Kidney epithelial cell (primary cell): Measurements from ENCODE around the gene USP47. TPM values are rescaled to one million over a fixed set of nuclear protein-coding genes. Genes with fewer than 3 reads are reported as not detected.

ENCODE experiments used
- DNase-seq: peaks from one replicate; pipeline ENCODE4 v3.0.0-alpha.2; 2010; ENCODE audit warnings: low read depth
- H3K27me3 ChIP-seq: 2 replicates; pipeline ENCODE4 v1.6.0; 2011; ENCODE audit warnings: low read length; ENCODE audit not compliant: control insufficient read depth, insufficient read depth
- H3K36me3 ChIP-seq: 2 replicates; pipeline ENCODE4 v1.5.1; 2011; ENCODE audit warnings: low read length; ENCODE audit not compliant: control insufficient read depth, insufficient read depth
- H3K4me3 ChIP-seq: 2 replicates; pipeline ENCODE4 v1.5.1; 2011; ENCODE audit warnings: low read depth, mild to moderate bottlenecking, control low read depth, low read length
- total RNA-seq: library from RNA; depleted of rRNA; stranded (reverse); fragments of >200 nt; gene quantifications from 2 replicates; pipeline ENCODE4 v1.2.3, GENCODE V29; 2015
- TF ChIP-seq, protein P1 (sequence below): IDR thresholded peaks from 2 replicates; pipeline ENCODE4 v1.5.1; 2011; ENCODE audit warnings: mild to moderate bottlenecking, moderate library complexity, low read length, control low read depth, inconsistent platforms; ENCODE audit not compliant: insufficient read depth, poor library complexity, severe bottlenecking

Gene USP47
- total RNA-seq, 1 donor from 2014 or later: 46.3 TPM

DNA sequence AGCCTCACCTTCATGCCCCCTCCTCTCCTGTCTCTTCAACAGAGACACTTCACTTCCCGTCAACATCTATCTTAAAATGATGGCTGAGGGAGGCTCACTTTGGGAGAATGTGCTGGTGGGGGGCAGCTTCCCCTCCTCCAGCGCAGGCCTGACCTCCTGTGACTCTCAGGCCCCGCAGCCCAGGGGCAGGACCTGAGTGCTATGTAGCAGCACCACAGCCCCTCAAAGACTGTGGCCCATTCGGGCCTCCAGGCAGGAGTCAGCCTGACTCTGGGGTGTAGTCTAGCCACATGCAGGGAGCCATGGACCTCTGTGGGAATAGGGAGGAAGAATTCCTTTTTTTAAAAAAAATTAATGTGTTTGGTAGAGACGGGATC lies 123.0 kb downstream of the USP47 start:
- TF ChIP-seq, protein P1, sequence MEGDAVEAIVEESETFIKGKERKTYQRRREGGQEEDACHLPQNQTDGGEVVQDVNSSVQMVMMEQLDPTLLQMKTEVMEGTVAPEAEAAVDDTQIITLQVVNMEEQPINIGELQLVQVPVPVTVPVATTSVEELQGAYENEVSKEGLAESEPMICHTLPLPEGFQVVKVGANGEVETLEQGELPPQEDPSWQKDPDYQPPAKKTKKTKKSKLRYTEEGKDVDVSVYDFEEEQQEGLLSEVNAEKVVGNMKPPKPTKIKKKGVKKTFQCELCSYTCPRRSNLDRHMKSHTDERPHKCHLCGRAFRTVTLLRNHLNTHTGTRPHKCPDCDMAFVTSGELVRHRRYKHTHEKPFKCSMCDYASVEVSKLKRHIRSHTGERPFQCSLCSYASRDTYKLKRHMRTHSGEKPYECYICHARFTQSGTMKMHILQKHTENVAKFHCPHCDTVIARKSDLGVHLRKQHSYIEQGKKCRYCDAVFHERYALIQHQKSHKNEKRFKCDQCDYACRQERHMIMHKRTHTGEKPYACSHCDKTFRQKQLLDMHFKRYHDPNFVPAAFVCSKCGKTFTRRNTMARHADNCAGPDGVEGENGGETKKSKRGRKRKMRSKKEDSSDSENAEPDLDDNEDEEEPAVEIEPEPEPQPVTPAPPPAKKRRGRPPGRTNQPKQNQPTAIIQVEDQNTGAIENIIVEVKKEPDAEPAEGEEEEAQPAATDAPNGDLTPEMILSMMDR: no peak
- DNase-seq: no peak
- H3K27me3 ChIP-seq: no peaks in the 10 kb centered on the region
- no peaks in the 10 kb centered on the region for H3K36me3 ChIP-seq
- no peak overlapping the region for H3K4me3 ChIP-seq

DNA sequence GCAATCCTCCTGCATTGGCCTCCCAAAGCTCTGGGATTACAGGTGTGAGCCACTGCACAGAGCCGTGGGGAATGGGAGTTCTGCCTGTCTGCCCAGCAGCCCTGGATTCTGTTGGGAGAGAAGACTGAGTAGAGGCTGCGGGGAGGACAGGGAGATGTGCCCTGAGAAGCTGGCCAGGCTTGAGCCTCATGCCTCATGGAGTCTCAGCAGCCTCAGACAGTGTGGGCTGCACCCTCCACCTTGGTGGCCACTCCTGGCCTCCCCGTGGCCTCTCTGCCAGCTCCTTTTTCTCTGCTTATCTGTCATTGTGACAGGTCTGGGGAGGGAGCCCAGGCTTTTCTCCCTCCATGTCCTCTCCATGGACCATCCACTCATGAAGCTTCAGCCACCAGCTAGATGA lies 123.4 kb downstream of the USP47 start:
- H3K4me3 ChIP-seq: no peak overlapping the region
- no peaks in the 10 kb centered on the region for H3K36me3 ChIP-seq
- H3K27me3 ChIP-seq: no peaks in the 10 kb centered on the region
- TF ChIP-seq, protein P1: no peak
- DNase-seq: no peak

DNA sequence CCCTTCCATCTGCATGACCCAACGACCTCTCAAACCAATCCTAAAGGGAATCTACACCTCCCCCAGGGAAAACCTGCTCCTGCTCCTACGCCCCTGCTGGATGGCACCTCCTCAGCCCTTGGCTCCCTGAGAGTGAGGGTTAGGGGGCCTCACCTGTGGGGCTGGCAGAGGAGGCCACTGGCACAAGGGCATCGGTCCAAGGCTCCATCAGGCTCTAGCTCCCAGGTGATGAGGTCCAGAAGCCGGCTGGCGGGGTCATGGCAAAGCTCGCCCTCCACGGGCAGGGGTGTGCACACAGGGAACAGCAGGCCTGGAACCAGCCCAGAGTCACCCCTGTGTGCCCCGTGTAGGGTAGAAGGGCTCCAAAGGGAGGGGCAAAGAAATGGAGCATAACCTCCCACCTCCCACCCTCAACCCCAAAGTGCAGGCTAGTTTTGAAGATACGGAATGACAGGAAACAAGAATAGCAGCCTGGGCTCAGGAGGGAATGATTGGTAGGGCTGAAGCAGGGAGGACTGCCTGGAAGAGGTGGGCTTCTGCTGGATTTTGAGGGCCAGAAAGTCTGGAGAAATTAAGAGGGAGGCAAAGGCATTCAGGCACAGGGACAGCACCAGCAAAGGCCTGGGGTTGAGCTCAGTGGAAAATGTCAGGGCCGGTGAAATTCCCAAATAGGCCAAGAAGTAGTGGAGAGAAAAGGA lies 124.0 kb downstream of the USP47 start:
- Histone ChIP-seq H3K27me3 (no peaks in the 10 kb centered on the region), H3K4me3 (no peak overlapping the region), H3K36me3 (no peaks in the 10 kb centered on the region)
- TF ChIP-seq, protein P1: no peak
- no peak for DNase-seq

GRCh38 chr11:11966354-11966741 lies 124.6 kb downstream of the USP47 start:
- Histone ChIP-seq H3K27me3 (no peaks in the 10 kb centered on the region), H3K36me3 (no peaks in the 10 kb centered on the region), H3K4me3 (no peak overlapping the region)
- DNase-seq: no peak
- TF ChIP-seq, protein P1: no peak

DNA sequence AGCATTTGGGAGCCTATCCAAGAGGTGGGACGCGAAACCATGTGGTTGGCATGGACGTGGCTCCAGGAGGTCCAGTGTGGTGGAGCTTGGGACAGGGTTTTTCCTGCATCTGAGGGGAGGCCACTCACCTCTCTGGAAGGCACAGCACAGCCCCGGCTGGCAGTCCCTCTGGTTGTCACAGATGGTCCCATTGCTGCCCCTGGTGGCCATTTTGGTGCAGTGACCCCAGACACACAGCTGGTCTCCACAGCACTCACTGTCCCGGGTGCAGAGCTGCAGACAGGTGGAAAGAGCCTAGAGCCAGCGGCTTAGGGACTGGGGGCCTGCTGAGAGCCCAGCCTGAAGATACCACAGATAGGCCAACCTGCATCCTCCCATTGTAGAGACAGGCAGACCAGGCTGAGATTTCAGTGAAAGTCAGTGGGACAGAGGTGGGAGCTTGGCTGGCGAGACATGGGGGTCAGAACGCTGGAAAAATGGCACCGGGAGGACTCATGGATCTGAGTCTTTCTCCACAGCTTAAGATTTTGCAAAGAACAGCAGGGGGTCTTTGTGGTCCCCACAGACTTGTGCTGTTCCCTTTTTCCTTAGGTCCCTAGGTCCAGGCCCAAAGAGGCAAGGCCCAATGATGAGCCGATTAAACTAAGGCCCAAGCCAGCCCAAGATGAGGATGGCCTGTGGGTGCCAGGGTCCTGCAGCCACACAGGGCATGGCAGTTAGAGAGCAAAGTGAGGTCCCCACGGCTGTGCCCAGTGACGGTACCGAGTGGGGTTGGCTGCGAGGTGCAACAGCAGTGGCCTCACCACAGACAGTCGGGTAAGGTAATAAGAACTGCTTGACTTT lies 125.3 kb downstream of the USP47 start:
- Histone ChIP-seq H3K36me3 (no peaks in the 10 kb centered on the region), H3K27me3 (no peaks in the 10 kb centered on the region), H3K4me3 (no peak overlapping the region)
- TF ChIP-seq, protein P1: peak; percentile 82
- DNase-seq: no peak
